H1 (cell line): ENCODE data around the gene PCDH7. TPM values are rescaled to one million over a fixed set of nuclear protein-coding genes. Genes with fewer than 3 reads are reported as not detected.

Source experiments
- RXRA ChIP-seq: IDR thresholded peaks from 2 replicates; pipeline ENCODE4 v1.6.1; 2011; ENCODE audit warnings: low read depth, mild to moderate bottlenecking, low read length, moderate library complexity; ENCODE audit not compliant: insufficient read depth
- polyA plus RNA-seq, 7 experiments: library from polyadenylated mRNA; depleted of rRNA in 3 of 7; stranded (reverse) in 5 of 7; unstranded in 2 of 7; fragments of >200 nt in 5 of 7; fragments of 200-250 nt in 2 of 7; gene quantifications; 1 replicate in 5 of 7; 2 replicates in 1 of 7; 4 replicates in 1 of 7; pipeline versions ENCODE4 v1.2.1 to v1.2.3, GENCODE V29; 2011 to 2013; ENCODE audit warnings: missing spikeins in 2 of 7, mixed read lengths in 2 of 7
- total RNA-seq: library from RNA; stranded (reverse); fragmentation: NEBNext Ultra II Directional; extraction: Animal tissue kit (Norgen Biotek cat#: 25700); gene quantifications from 2 replicates; pipeline ENCODE4 v1.2.1, GENCODE V29; 2021
- TF ChIP-seq, protein P1 (sequence below): IDR thresholded peaks from 2 replicates; pipeline ENCODE4 v1.6.1; 2011; ENCODE audit warnings: low read length, improper control_type of control experiment

Gene PCDH7
- total and polyA plus RNA-seq, 2 of the 8 experiments (the other 6 are each of a cell fraction or from before 2014, with no cell fraction given), result 3.1 to 6.1 TPM

DNA sequence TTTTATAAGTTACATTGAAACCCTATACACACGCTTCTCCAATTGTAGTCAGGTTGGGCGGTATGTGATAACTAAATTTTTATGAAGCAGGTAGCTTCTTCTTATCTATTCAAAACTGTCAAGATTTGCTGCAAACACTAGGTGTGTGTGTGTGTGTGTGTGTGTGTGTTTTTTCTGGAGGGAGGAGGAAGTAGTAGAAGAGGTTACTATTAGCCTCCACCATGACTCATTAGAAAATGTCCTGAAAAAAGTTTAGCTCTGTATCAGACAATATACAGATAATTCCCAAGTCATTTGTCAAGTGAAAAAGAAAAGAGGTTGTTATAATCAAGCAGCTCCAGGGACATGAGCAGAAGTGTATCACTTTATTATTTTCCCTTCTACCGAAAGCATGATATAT lies 33.9 kb downstream of the PCDH7 start (continued):
- TF ChIP-seq, protein P1, sequence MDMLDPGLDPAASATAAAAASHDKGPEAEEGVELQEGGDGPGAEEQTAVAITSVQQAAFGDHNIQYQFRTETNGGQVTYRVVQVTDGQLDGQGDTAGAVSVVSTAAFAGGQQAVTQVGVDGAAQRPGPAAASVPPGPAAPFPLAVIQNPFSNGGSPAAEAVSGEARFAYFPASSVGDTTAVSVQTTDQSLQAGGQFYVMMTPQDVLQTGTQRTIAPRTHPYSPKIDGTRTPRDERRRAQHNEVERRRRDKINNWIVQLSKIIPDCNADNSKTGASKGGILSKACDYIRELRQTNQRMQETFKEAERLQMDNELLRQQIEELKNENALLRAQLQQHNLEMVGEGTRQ, result no peak
- no peak for TF ChIP-seq RXRA
- TF ChIP-seq, all 59 proteins: peak for 0
